H1 (cell line): ENCODE results near the gene SPPL2B. TPM values are rescaled to one million over a fixed set of nuclear protein-coding genes. Genes with fewer than 3 reads are reported as not detected.
A peak's percentile ranks its signal among the peaks of the same experiment; 100 is the strongest.

ENCODE experiments used
- CTCF ChIA-PET: fragments of 300-600 bp; sonication (Branson Sonifier 250); formaldehyde crosslinking; loops from one replicate; lab custom pipeline; 2021; ENCODE audit not compliant: partially characterized antibody; lab: Charles Lee
- POLR2A ChIA-PET: fragments of 300-600 bp; sonication (Branson Sonifier 250); formaldehyde crosslinking; loops from one replicate; lab custom pipeline; 2021; ENCODE audit warnings: inconsistent platforms; ENCODE audit not compliant: partially characterized antibody; lab: Charles Lee
- DNase-seq, 2 experiments: peaks; one replicate each; pipeline versions ENCODE4 v3.0.0 to v3.0.0-alpha.2; 2010 to 2022; ENCODE audit warnings: low spot score in 2 of 2, low read depth in 1 of 2, mixed read lengths in 1 of 2
- FAIRE-seq: peaks from 2 replicates; lab custom pipeline; 2011; peaks lifted over from hg19 to GRCh38; lab: Jason Lieb, UNC
- H2AFZ ChIP-seq: 2 replicates; pipeline ENCODE4 v1.8.1; 2012; ENCODE audit warnings: low read length, inconsistent platforms
- H2AK5ac ChIP-seq: 2 replicates; pipeline ENCODE4 v1.6.1; 2013; ENCODE audit warnings: low read depth, low read length
- H2BK120ac ChIP-seq: replicated peaks from 2 replicates; pipeline ENCODE3; 2013; ENCODE audit warnings: low read depth, low read length, inconsistent platforms
- H2BK12ac ChIP-seq: 2 replicates; pipeline ENCODE4 v1.6.1; 2013; ENCODE audit warnings: low read depth, low read length
- H2BK15ac ChIP-seq: 2 replicates; pipeline ENCODE4 v1.6.1; 2013; ENCODE audit warnings: low read length
- H2BK20ac ChIP-seq: 2 replicates; pipeline ENCODE4 v1.6.1; 2013; ENCODE audit warnings: low read length
- H2BK5ac ChIP-seq: 2 replicates; pipeline ENCODE4 v1.6.1; 2013; ENCODE audit warnings: low read depth, low read length
- H3K14ac ChIP-seq: 2 replicates; pipeline ENCODE4 v1.6.1; 2013; ENCODE audit warnings: inconsistent platforms; ENCODE audit not compliant: insufficient read length
- H3K18ac ChIP-seq: 2 replicates; pipeline ENCODE4 v1.6.1; 2013; ENCODE audit warnings: low read length; ENCODE audit errors: extremely low read depth
- H3K23ac ChIP-seq: 2 replicates; pipeline ENCODE4 v1.6.1; 2013; ENCODE audit warnings: inconsistent platforms; ENCODE audit not compliant: insufficient read length
- H3K23me2 ChIP-seq: 2 replicates; pipeline ENCODE4 v1.6.1; 2013; ENCODE audit warnings: low read depth, low read length
- H3K27ac ChIP-seq: 2 replicates; pipeline ENCODE4 v1.6.1; 2011; ENCODE audit warnings: low read depth, low read length, inconsistent platforms
- H3K27me3 ChIP-seq, 4 experiments: replicated peaks in 1 of 4; 1 replicate in 1 of 4; 2 replicates in 3 of 4; pipeline versions ENCODE4 v1.6.1 to v1.8.1; 2011 to 2013; ENCODE audit warnings: low read length in 3 of 4, mild to moderate bottlenecking in 3 of 4, inconsistent platforms in 2 of 4, mixed read lengths in 2 of 4, moderate library complexity in 1 of 4; ENCODE audit not compliant: control insufficient read depth in 3 of 4, insufficient read depth in 3 of 4; ENCODE audit errors: extremely low read depth in 1 of 4
- H3K36me3 ChIP-seq, 4 experiments: 2 replicates each; pipeline versions ENCODE4 v1.6.1 to v1.8.1; 2011 to 2013; ENCODE audit warnings: mild to moderate bottlenecking in 4 of 4, low read length in 3 of 4, moderate library complexity in 2 of 4, control low read depth in 1 of 4, inconsistent platforms in 1 of 4; ENCODE audit not compliant: insufficient read depth in 4 of 4, control insufficient read depth in 2 of 4
- H3K4ac ChIP-seq: replicated peaks from 2 replicates; pipeline ENCODE3; 2013; ENCODE audit warnings: low read length, low read depth, mixed read lengths, inconsistent platforms; ENCODE audit not compliant: insufficient read length
- H3K4me1 ChIP-seq, 4 experiments: replicated peaks in 1 of 4; 1 replicate in 1 of 4; 2 replicates in 3 of 4; pipeline versions ENCODE4 v1.6.1 to v1.8.1; 2011 to 2013; ENCODE audit warnings: low read length in 3 of 4, inconsistent platforms in 2 of 4, mixed read lengths in 1 of 4; ENCODE audit not compliant: insufficient read depth in 4 of 4, control insufficient read depth in 3 of 4
- H3K4me2 ChIP-seq, 2 experiments: 2 replicates each; pipeline versions ENCODE4 v1.6.1 to v1.8.1; 2011 to 2013; ENCODE audit warnings: low read depth in 2 of 2, low read length in 2 of 2, control low read depth in 1 of 2, inconsistent platforms in 1 of 2, mild to moderate bottlenecking in 1 of 2; ENCODE audit not compliant: insufficient read depth in 1 of 2
- H3K4me3 ChIP-seq, 4 experiments: fragments of 200-600, 300-600 bp in 1 of 4; sonication (generic), shearing (Covaris generic), sonication (Bioruptor Twin) in 1 of 4; 2 replicates each; pipeline versions ENCODE4 v1.5.1 to v1.8.1; 2011 to 2016; ENCODE audit warnings: low read length in 4 of 4, low read depth in 3 of 4, control low read depth in 2 of 4, inconsistent platforms in 2 of 4, mild to moderate bottlenecking in 2 of 4, mixed read lengths in 1 of 4, moderate library complexity in 1 of 4; ENCODE audit not compliant: insufficient read depth in 2 of 4; ENCODE audit errors: extremely low read depth in 1 of 4
- H3K56ac ChIP-seq: replicated peaks from 2 replicates; pipeline ENCODE3; 2013; ENCODE audit warnings: low read depth, mild to moderate bottlenecking, mixed read lengths, low read length, inconsistent platforms; ENCODE audit not compliant: insufficient read length
- H3K79me1 ChIP-seq: 2 replicates; pipeline ENCODE4 v1.6.1; 2013; ENCODE audit warnings: low read depth, low read length, control low read depth
- H3K79me2 ChIP-seq, 2 experiments: 2 replicates each; pipeline versions ENCODE4 v1.6.1 to v1.8.1; 2012 to 2013; ENCODE audit warnings: low read length in 2 of 2, mild to moderate bottlenecking in 2 of 2, inconsistent platforms in 1 of 2; ENCODE audit not compliant: insufficient read depth in 2 of 2, control insufficient read depth in 1 of 2
- H3K9ac ChIP-seq, 4 experiments: replicated peaks in 1 of 4; 1 replicate in 1 of 4; 2 replicates in 3 of 4; pipeline versions ENCODE4 v1.6.1 to v1.8.1; 2011 to 2013; ENCODE audit warnings: low read depth in 3 of 4, low read length in 3 of 4, control low read depth in 2 of 4, mild to moderate bottlenecking in 2 of 4, moderate library complexity in 2 of 4, inconsistent platforms in 1 of 4; ENCODE audit errors: extremely low read depth in 1 of 4
- H3K9me3 ChIP-seq, 2 experiments: 2 replicates each; pipeline versions ENCODE4 v1.6.1 to v1.8.1; 2012 to 2013; ENCODE audit warnings: mild to moderate bottlenecking in 2 of 2, moderate library complexity in 2 of 2, control low read depth in 1 of 2, inconsistent platforms in 1 of 2, low read depth in 1 of 2, low read length in 1 of 2, mixed read lengths in 1 of 2; ENCODE audit not compliant: insufficient read depth in 2 of 2
- H4K20me1 ChIP-seq, 2 experiments: replicated peaks in 1 of 2; 2 replicates each; pipeline versions ENCODE3 to v1.8.1; 2011 to 2013; ENCODE audit warnings: inconsistent platforms in 2 of 2, low read length in 2 of 2, mild to moderate bottlenecking in 1 of 2; ENCODE audit not compliant: insufficient read depth in 2 of 2, control insufficient read depth in 1 of 2
- H4K5ac ChIP-seq: 2 replicates; pipeline ENCODE4 v1.6.1; 2013; ENCODE audit warnings: low read length, low read depth, mixed read lengths, inconsistent platforms; ENCODE audit not compliant: insufficient read length
- H4K8ac ChIP-seq: 2 replicates; pipeline ENCODE4 v1.8.0; 2013; ENCODE audit warnings: mild to moderate bottlenecking, moderate library complexity, low read length, inconsistent platforms; ENCODE audit not compliant: insufficient read depth; ENCODE audit errors: extremely low read depth
- H4K91ac ChIP-seq: replicated peaks from 2 replicates; pipeline ENCODE3; 2013; ENCODE audit warnings: low read length, mixed read lengths, inconsistent platforms; ENCODE audit not compliant: insufficient read length
- CHD1 ChIP-seq: IDR thresholded peaks from 2 replicates; pipeline ENCODE4 v1.6.1; 2012; ENCODE audit warnings: low read depth, low read length, improper control_type of control experiment
- EP300 ChIP-seq, 2 experiments: IDR thresholded peaks; 1 replicate in 1 of 2; 2 replicates in 1 of 2; pipeline ENCODE4 v1.6.1; 2011 to 2012; ENCODE audit warnings: low read depth in 2 of 2, low read length in 2 of 2, mild to moderate bottlenecking in 2 of 2, borderline replicate concordance in 1 of 2, inconsistent platforms in 1 of 2, moderate library complexity in 1 of 2
- GTF2F1 ChIP-seq: IDR thresholded peaks from 2 replicates; pipeline ENCODE4 v1.6.1; 2012; ENCODE audit warnings: low read depth, low read length, improper control_type of control experiment, borderline replicate concordance
- USF2 ChIP-seq: IDR thresholded peaks from 2 replicates; pipeline ENCODE4 v1.6.1; 2011; ENCODE audit warnings: low read length, improper control_type of control experiment
- YY1 ChIP-seq: IDR thresholded peaks from 2 replicates; pipeline ENCODE4 v1.6.1; 2011; ENCODE audit warnings: low read depth, mild to moderate bottlenecking, low read length
- WGBS, 2 experiments: shearing (Covaris generic) in 1 of 2; methylation state at CpG; one replicate each; pipeline versions ENCODE4 v1.1.6 to v1.1.7; 2013 to 2015; ENCODE audit warnings: low lambda C conversion rate in 2 of 2, mixed read lengths in 2 of 2, inconsistent platforms in 1 of 2, low coverage in 1 of 2, missing lambda C conversion rate in 1 of 2; ENCODE audit not compliant: insufficient replicate concordance in 2 of 2, insufficient coverage in 1 of 2, insufficient read length in 1 of 2; ENCODE audit errors: extremely low coverage in 1 of 2, missing lambda C conversion rate in 1 of 2; 5-methylcytosine and 5-hydroxymethylcytosine counted together
- polyA plus RNA-seq, 7 experiments: library from polyadenylated mRNA; depleted of rRNA in 3 of 7; stranded (reverse) in 5 of 7; unstranded in 2 of 7; fragments of >200 nt in 5 of 7; fragments of 200-250 nt in 2 of 7; gene quantifications; 1 replicate in 5 of 7; 2 replicates in 1 of 7; 4 replicates in 1 of 7; pipeline versions ENCODE4 v1.2.1 to v1.2.3, GENCODE V29; 2011 to 2013; ENCODE audit warnings: missing spikeins in 2 of 7, mixed read lengths in 2 of 7
- total RNA-seq: library from RNA; stranded (reverse); fragmentation: NEBNext Ultra II Directional; extraction: Animal tissue kit (Norgen Biotek cat#: 25700); gene quantifications from 2 replicates; pipeline ENCODE4 v1.2.1, GENCODE V29; 2021

SPPL2B gene
- total and polyA plus RNA-seq, 2 of the 8 experiments (the other 6 are each of a cell fraction or from before 2014, with no cell fraction given): 34.8 to 55.7 TPM

GRCh38 chr19:2360833-2361232 is 32.3 kb downstream of the SPPL2B start:
- H3K9me3 ChIP-seq: no peaks in the 10 kb centered on the region
- H3K27ac ChIP-seq: no peak overlapping the region
- no peak overlapping the region for H2AFZ ChIP-seq
- H3K9ac ChIP-seq: no peak overlapping the region
- H3K23ac ChIP-seq: no peak overlapping the region
- POLR2A ChIA-PET: no interaction called here
- H4K8ac ChIP-seq: no peak overlapping the region
- H3K18ac ChIP-seq: no peak overlapping the region; the same call in 1 of the 2 replicates
- H3K56ac ChIP-seq: no peak overlapping the region
- H3K4me2 ChIP-seq: 0 out of 4 replicates have a peak overlapping the region, but pooled peaks of 1 of the 2 experiments have one; percentile 42
- DNase-seq (no peak), FAIRE-seq (no peak)
- peaks cover 0 to 8% (median 3%) of the 10 kb centered on the region in 4 experiments; a peak in 5 of 7 replicates for H3K27me3 ChIP-seq
- peaks cover 0 to 14% of the 10 kb centered on the region in 2 experiments for H4K20me1 ChIP-seq
- no peaks in the 10 kb centered on the region for H3K36me3 ChIP-seq
- no peak overlapping the region for H3K14ac ChIP-seq
- WGBS, 2 experiments: 88% methylated on average over 6 of the region's 11 CpGs; no CpG with 5 or more reads in 1 of the 2 experiments
- H2BK120ac ChIP-seq: no peak overlapping the region
- H3K4me3 ChIP-seq: no peak overlapping the region
- peak overlapping the region; percentile 80; the same call in 1 of the 2 replicates for H2BK12ac ChIP-seq
- H3K79me1 ChIP-seq: no peaks in the 10 kb centered on the region
- H3K23me2 ChIP-seq: peaks cover 29% of the 10 kb centered on the region
- no peaks in the 10 kb centered on the region for H3K79me2 ChIP-seq
- H4K91ac ChIP-seq: no peak overlapping the region
- H3K4ac ChIP-seq: no peak overlapping the region
- H2AK5ac ChIP-seq: peak overlapping the region; percentile 93
- no peak overlapping the region for H2BK15ac ChIP-seq
- no peak overlapping the region for H4K5ac ChIP-seq
- CTCF ChIA-PET: interaction anchor here (1.2 kb wide), 1 partner anchor 64 kb away, joined by 4 read pairs; no protein-coding TSS in a partner anchor
- peaks cover 0 to 4% (median 0%) of the 10 kb centered on the region in 4 experiments; a peak in 1 of 7 replicates for H3K4me1 ChIP-seq
- peak overlapping the region; percentile 44; the same call in 1 of the 2 replicates for H2BK5ac ChIP-seq
- 0 out of 2 replicates have a peak overlapping the region, but pooled peaks have one; percentile 86 for H2BK20ac ChIP-seq
- TF ChIP-seq YY1 (no peak), USF2 (no peak), CHD1 (no peak), GTF2F1 (no peak), EP300 (IDR thresholded peaks at IDR 0.05; ENCODE audit: borderline replicate concordance in 1 of 2, low read depth in 2 of 2, low read length in 2 of 2) (no peak)
